Measurements from ENCODE around the gene ADD3. TPM values are rescaled to one million over a fixed set of nuclear protein-coding genes. Genes with fewer than 3 reads are reported as not detected.

ADD3 gene
- total and polyA plus RNA-seq, 8 donors, result 62.0 to 362 (median 322) TPM

DNA sequence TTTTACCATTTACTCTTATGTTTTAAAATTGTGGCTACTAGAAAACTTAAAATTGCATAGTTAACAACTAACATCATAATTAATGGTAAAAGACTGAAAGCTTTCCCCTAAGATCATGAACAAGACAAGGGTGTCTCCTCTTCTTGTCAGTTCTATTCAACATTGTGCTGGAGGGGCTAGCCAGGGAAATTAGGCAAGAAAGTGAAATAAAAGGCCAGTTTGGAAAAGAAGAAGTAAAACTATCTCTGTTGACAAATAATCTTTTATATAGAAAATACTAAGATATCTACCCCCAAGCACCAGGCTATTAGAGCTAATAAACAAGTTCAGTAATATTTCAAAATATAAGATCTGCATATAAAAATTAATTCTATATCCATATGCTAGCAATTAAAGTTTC lies 152.7 kb downstream of the ADD3 start:
- Histone ChIP-seq H3K27me3 (peaks cover 0 to 20% of the 10 kb centered on the region in 2 donors), H3K4me3 (no peak overlapping the region), H3K9me3 (no peaks in the 10 kb centered on the region), H3K27ac (no peak overlapping the region), H3K36me3 (no peaks in the 10 kb centered on the region), H3K4me1 (peaks cover 0 to 22% of the 10 kb centered on the region in 2 donors)
- ATAC-seq (no peak), DNase-seq (no peak)
- intact Hi-C loops (cut with DNase I), result no loop called here
- TF ChIP-seq, protein P1, sequence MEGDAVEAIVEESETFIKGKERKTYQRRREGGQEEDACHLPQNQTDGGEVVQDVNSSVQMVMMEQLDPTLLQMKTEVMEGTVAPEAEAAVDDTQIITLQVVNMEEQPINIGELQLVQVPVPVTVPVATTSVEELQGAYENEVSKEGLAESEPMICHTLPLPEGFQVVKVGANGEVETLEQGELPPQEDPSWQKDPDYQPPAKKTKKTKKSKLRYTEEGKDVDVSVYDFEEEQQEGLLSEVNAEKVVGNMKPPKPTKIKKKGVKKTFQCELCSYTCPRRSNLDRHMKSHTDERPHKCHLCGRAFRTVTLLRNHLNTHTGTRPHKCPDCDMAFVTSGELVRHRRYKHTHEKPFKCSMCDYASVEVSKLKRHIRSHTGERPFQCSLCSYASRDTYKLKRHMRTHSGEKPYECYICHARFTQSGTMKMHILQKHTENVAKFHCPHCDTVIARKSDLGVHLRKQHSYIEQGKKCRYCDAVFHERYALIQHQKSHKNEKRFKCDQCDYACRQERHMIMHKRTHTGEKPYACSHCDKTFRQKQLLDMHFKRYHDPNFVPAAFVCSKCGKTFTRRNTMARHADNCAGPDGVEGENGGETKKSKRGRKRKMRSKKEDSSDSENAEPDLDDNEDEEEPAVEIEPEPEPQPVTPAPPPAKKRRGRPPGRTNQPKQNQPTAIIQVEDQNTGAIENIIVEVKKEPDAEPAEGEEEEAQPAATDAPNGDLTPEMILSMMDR (IDR thresholded peaks at IDR 0.05), result no peak

DNA sequence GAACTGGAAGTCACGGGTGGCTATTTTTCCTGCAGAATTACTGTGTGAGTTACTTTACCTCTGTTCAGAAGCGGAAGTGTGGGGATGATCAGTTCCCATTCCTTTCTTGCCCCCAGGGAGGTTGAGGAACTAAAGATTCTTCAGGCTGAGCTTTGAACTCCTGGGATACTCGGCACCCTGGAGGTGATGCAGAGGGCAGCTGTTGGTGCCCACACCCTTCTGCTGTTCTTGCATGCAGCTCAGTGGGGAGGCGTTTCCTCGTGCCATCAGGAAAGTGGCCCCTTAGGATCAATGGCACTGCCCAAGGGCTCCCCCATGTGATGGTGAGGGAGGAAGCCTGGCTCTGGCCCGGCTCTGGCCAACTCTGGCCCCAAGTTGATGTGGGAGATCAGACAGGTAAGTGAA lies 155.0 kb downstream of the ADD3 start:
- Histone ChIP-seq H3K27me3 (peaks cover 0 to 43% of the 10 kb centered on the region in 2 donors), H3K4me3 (no peak overlapping the region), H3K9me3 (no peaks in the 10 kb centered on the region), H3K4me1 (peaks cover 0 to 14% of the 10 kb centered on the region in 2 donors), H3K36me3 (no peaks in the 10 kb centered on the region), H3K27ac (no peak overlapping the region)
- TF ChIP-seq, protein P1 (IDR thresholded peaks at IDR 0.05), result no peak
- ATAC-seq (no peak), DNase-seq (no peak)
- intact Hi-C loops (cut with DNase I), result no loop called here

DNA sequence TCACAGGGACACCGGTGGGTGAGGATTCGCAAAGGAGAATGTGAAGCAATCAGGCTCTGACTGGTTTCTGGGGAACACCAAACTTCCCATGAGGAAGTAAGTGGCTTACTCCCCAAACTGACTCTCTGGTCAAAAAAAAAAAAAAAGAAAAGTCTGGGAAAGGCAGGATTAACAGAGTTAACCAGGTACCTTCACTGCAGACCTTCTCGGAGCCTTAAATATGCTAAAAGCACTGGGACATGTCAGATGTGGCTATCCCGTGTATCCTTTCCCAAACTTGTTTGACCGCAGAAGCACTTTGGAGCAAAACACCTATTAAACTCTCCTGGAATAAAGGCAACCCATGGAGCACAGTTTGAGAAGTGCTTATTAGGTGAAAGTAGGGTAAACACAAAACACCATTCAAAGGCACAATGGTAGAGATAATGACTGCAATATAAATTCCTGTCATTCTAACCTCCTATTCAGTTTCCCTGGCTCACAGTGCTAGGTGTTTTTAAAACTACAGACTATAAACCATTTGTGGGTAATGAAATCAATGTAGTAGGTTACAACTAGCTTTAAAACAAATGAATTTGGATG lies 155.5 kb downstream of the ADD3 start:
- no peak overlapping the region for H3K27ac ChIP-seq
- intact Hi-C loops (cut with DNase I), result no loop called here
- no peak for DNase-seq
- H3K9me3 ChIP-seq, result no peaks in the 10 kb centered on the region
- TF ChIP-seq, protein P1 (IDR thresholded peaks at IDR 0.05), result no peak
- no peak overlapping the region for H3K4me3 ChIP-seq
- H3K27me3 ChIP-seq, result peaks cover 5 to 48% of the 10 kb centered on the region in 2 donors
- peaks cover 0 to 14% of the 10 kb centered on the region in 2 donors for H3K4me1 ChIP-seq
- ATAC-seq, result no peak
- no peaks in the 10 kb centered on the region for H3K36me3 ChIP-seq

DNA sequence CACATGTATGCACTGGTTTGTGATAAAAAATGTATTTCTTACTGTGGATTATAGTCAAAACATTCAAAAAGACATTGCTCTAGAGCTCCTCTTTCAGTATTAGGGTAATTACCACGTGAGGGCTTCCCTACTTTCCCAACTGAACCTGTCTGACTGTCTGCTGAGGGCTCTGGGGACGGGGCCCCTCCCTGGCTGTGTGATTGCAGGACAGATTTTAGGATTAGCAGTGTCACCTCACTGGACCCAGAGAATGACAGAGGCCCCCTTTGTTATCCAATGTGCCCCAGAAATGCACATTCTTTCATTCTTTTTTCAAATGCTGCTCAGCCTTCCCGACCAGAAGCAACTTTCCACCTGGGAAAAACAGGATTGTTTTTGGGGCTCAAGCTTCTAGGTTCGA lies 156.1 kb downstream of the ADD3 start:
- TF ChIP-seq, protein P1 (IDR thresholded peaks at IDR 0.05), result no peak
- Histone ChIP-seq H3K4me3 (no peak overlapping the region), H3K36me3 (no peaks in the 10 kb centered on the region), H3K9me3 (no peaks in the 10 kb centered on the region), H3K27ac (no peak overlapping the region), H3K4me1 (peaks cover 0 to 14% of the 10 kb centered on the region in 2 donors), H3K27me3 (peaks cover 10 to 48% of the 10 kb centered on the region in 2 donors)
- ATAC-seq, result no peak
- no peak for DNase-seq
- intact Hi-C loops (cut with DNase I), result no loop called here

DNA sequence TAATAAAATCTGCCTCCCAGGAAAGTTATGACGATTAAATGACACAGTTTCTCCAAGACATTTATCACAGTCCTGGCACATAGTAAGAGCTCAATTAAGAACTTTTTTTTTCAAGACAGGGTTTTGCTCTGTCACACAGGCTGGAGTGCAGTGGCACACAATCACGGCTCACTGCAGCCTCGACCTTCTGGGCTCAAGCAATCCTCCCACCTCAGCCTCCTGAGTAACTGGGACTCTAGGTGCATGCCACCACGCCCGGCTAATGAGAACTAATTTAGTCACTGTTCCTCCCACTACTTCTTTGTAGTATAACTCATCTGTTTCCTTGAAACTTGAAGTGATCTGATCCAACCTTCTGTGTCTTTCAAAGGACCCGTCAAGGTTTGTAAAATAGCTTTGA lies 157.5 kb downstream of the ADD3 start:
- DNase-seq (no peak), ATAC-seq (no peak)
- peaks cover 18 to 56% of the 10 kb centered on the region in 2 donors for H3K27me3 ChIP-seq
- H3K27ac ChIP-seq, result no peak overlapping the region
- H3K36me3 ChIP-seq, result no peaks in the 10 kb centered on the region
- intact Hi-C loops (cut with DNase I), result no loop called here
- H3K4me3 ChIP-seq, result no peak overlapping the region
- peaks cover 0 to 13% of the 10 kb centered on the region in 2 donors for H3K4me1 ChIP-seq
- no peaks in the 10 kb centered on the region for H3K9me3 ChIP-seq
- TF ChIP-seq, protein P1 (IDR thresholded peaks at IDR 0.05), result no peak

All from left lung (tissue), 10 donors.